ENCODE measurements around the gene SKI.

- TF ChIP-seq POLR2A (IDR thresholded peaks at IDR 0.05) (no peak), CTCF (IDR thresholded peaks at IDR 0.05) (no peak)
These were observed 41.8 kb downstream of the SKI start for GRCh38 chr1:2269922-2270259.
